ENCODE measurements around the gene IL4R. TPM values are rescaled to one million over a fixed set of nuclear protein-coding genes. Genes with fewer than 3 reads are reported as not detected.

Gene IL4R
- total RNA-seq, 1 experiment from 2014 or later: 29.6 TPM

- H3K36me3 ChIP-seq (ENCODE audit: control insufficient read depth in 1 of 2, insufficient read depth in 2 of 2, low read length in 2 of 2): no peaks in the 10 kb centered on the region
- no peaks in the 10 kb centered on the region for H3K27me3 ChIP-seq (ENCODE audit: insufficient read depth, low read length)
- no peaks in the 10 kb centered on the region for H3K9me2 ChIP-seq (ENCODE audit: insufficient read depth)
- H3K9ac ChIP-seq (ENCODE audit: low read length): no peak overlapping the region
- ChIA-PET RAD21 (ENCODE audit: low non-redundant PET in 1 of 2, low total read pairs in 2 of 2, uncharacterized antibody in 2 of 2, unreplicated experiment in 2 of 2) (no interaction called here), POLR2A (no interaction called here), CTCF (no interaction called here)
- no peak overlapping the region for H3K4me3 ChIP-seq (replicated peaks in 1 of 2; ENCODE audit: low read depth in 1 of 2, low read length in 2 of 2)
- DNase-seq (ENCODE audit: low read depth, low spot score) (no peak), ATAC-seq (no peak)
- TF ChIP-seq CEBPB (IDR thresholded peaks at IDR 0.05; ENCODE audit: low read depth) (no peak), EZH2phosphoT487 (IDR thresholded peaks at IDR 0.05; ENCODE audit: borderline replicate concordance) (no peak), JUND (IDR thresholded peaks at IDR 0.05) (no peak), SRF (IDR thresholded peaks at IDR 0.05; ENCODE audit: low read depth) (no peak), ZFX (IDR thresholded peaks at IDR 0.05) (no peak), ZNF274 (IDR thresholded peaks at IDR 0.05; ENCODE audit: low read depth, low read length) (no peak), YY1 (IDR thresholded peaks at IDR 0.05; ENCODE audit: extremely low read depth, insufficient replicate concordance, low read depth, low read length) (no peak), CBX3 (IDR thresholded peaks at IDR 0.05; ENCODE audit: low read depth) (no peak), REST (IDR thresholded peaks at IDR 0.05; ENCODE audit: low read depth) (no peak), RAD21 (IDR thresholded peaks at IDR 0.05; ENCODE audit: low read depth) (no peak), TCF7L2 (IDR thresholded peaks at IDR 0.05; ENCODE audit: borderline replicate concordance, extremely low read depth, insufficient read depth, insufficient read length) (no peak), MAX (IDR thresholded peaks at IDR 0.05) (no peak), ZBTB33 (IDR thresholded peaks at IDR 0.05; ENCODE audit: extremely low read depth, insufficient replicate concordance, low read length) (no peak), SIN3A (IDR thresholded peaks at IDR 0.05; ENCODE audit: low read depth) (no peak), EZH2 (IDR thresholded peaks at IDR 0.05) (no peak), ELF1 (IDR thresholded peaks at IDR 0.05; ENCODE audit: borderline replicate concordance, low read depth) (no peak), FOSL1 (IDR thresholded peaks at IDR 0.05; ENCODE audit: low read depth) (no peak), POLR2AphosphoS5 (IDR thresholded peaks at IDR 0.05; ENCODE audit: low read depth, low read length) (no peak), POLR2A (IDR thresholded peaks at IDR 0.05; ENCODE audit: borderline replicate concordance, extremely low read depth, insufficient read depth, insufficient read length) (no peak)
- H3K9me3 ChIP-seq (ENCODE audit: control insufficient read depth in 1 of 2, insufficient read depth in 1 of 2, low read depth in 1 of 2, low read length in 2 of 2): peaks cover 0 to 6% of the 10 kb centered on the region in 2 experiments; a peak in 1 of 4 replicates
- BruUV-seq (replicated peaks): no TSS peak
- no peak overlapping the region for H3K4me2 ChIP-seq (ENCODE audit: low read length)
- H4K20me1 ChIP-seq (ENCODE audit: insufficient read depth): no peaks in the 10 kb centered on the region
- intact Hi-C loops (cut with micrococcal nuclease): no loop called here
- H3K4me1 ChIP-seq (ENCODE audit: control insufficient read depth in 1 of 2, insufficient read depth in 2 of 2, low read length in 2 of 2): peaks cover 0 to 4% of the 10 kb centered on the region in 2 experiments; a peak in 1 of 4 replicates
- H2AFZ ChIP-seq (ENCODE audit: low read depth, low read length, poor library complexity, severe bottlenecking): no peak overlapping the region
- no peak overlapping the region for H3K27ac ChIP-seq (ENCODE audit: low read depth, low read length)
- H3K79me2 ChIP-seq (ENCODE audit: insufficient read depth, low read length): no peaks in the 10 kb centered on the region
Observed at GRCh38 chr16:27304881-27305745, 8.7 kb upstream of the IL4R start.
